VCaP (cell line): ENCODE measurements around the gene PAGR1.
"Not testable (repeated sequence)": the region's sequence is repeated elsewhere in the genome, so short reads cannot be mapped to it uniquely, and the experiment has no call there.

Experiments used
- H3K27ac ChIP-seq: fragments of 450-650 bp; 2 replicates; pipeline ENCODE4 v1.5.1; 2017
- TF ChIP-seq, protein P1 (sequence below): fragments of 450-650 bp; conservative IDR thresholded peaks from 2 replicates; pipeline ENCODE4 v1.5.1; 2017; ENCODE audit warnings: mild to moderate bottlenecking, moderate library complexity

The PAGR1 gene

DNA sequence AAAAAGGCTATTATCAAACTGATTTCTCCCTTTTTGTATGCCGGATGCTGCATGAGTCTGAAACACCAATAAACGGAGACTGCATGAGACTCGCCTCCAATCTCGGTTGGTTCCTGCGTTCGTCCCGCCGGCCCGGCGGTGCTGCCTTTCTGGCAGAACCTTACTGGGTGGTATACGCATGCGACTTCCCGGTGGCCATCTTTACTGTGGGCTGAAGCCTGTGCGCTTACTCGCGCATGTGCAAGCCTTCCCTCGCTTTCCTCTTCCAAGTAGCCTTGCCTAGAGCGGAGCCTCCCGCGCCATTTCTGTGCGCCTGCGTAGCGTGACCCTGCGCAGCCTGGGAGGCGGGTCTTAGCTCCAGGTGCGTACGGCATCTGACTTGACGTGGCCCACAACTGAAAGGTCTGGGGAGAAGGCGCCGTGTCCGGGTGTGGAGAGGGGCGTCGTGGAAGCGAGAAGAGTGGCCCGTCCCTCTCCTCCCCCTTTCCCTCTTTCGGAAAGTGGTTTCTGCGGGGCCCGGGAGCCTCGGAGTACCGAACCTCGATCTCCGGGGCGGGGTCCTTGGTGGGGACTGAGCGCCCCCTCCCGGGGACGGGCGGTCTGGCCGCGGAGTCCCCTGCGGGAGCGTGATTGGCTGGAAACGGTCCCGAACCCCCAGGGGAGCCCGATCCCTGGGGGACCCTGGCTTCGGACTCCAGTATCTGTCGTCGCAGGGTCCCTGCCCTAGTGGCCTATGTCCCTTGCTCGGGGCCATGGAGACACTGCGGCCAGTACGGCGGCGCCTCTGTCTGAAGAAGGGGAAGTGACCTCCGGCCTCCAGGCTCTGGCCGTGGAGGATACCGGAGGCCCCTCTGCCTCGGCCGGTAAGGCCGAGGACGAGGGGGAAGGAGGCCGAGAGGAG, at the start of gene PAGR1:
Gene PAGR1, plus strand, starts transcription at position 360 of the 901 bp plus-strand sequence. Its CDS starts 374 bp downstream, at position 734.
- peak within 1 kb of the TSS; percentile 92 for H3K27ac ChIP-seq
- TF ChIP-seq, protein P1, sequence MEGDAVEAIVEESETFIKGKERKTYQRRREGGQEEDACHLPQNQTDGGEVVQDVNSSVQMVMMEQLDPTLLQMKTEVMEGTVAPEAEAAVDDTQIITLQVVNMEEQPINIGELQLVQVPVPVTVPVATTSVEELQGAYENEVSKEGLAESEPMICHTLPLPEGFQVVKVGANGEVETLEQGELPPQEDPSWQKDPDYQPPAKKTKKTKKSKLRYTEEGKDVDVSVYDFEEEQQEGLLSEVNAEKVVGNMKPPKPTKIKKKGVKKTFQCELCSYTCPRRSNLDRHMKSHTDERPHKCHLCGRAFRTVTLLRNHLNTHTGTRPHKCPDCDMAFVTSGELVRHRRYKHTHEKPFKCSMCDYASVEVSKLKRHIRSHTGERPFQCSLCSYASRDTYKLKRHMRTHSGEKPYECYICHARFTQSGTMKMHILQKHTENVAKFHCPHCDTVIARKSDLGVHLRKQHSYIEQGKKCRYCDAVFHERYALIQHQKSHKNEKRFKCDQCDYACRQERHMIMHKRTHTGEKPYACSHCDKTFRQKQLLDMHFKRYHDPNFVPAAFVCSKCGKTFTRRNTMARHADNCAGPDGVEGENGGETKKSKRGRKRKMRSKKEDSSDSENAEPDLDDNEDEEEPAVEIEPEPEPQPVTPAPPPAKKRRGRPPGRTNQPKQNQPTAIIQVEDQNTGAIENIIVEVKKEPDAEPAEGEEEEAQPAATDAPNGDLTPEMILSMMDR: peak; percentile 85

GRCh38 chr16:29766571-29766970, 49.4 kb upstream of the PAGR1 start:
- H3K27ac ChIP-seq: peak overlapping the region; percentile 93
- TF ChIP-seq, protein P1: no peak

DNA sequence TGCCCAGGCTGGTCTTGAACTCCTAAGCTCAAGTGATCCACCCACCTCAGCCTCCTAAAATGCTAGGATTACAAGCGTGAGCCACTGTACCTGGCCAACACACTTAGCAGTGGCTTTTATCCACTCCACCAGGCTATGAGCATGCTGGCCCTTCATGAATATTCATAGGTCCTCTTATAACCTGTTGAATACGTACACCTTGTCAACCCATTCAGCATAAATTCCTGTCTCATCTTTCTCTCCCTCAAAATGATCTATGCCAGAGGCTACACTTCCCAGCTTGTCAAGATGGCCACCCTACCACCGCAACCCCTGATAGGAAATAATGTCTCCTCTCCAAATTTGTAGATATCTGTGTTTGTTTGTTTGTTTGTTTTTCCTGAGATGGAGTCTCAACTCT, 48.9 kb upstream of the PAGR1 start:
- peak overlapping the region; percentile 93 for H3K27ac ChIP-seq
- TF ChIP-seq, protein P1: no peak

DNA sequence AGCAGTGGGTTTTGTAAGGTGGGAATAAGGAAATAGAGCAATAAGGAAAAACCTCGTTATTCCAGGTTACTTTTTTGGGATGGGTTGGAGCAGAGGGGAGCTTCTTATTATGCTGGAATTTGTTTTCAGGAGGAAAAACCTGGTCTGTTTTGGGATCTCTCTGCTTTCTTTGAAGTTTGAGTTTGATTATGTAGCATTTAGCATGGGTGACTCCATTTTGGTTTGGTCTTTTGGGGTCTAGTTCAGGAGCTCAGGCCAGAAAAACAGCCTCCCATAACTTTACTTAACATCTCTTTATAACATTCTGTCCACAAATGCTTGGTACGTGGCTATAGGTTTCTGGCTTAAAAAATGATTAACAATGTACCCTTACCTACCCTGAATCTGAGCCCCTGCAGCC, 46.4 kb upstream of the PAGR1 start:
- H3K27ac ChIP-seq: no peak overlapping the region
- TF ChIP-seq, protein P1: no peak

- TF ChIP-seq, protein P1: no peak
- no peak overlapping the region for H3K27ac ChIP-seq
Measured at GRCh38 chr16:29770250-29770929, 45.6 kb upstream of the PAGR1 start.

GRCh38 chr16:29772330-29772729, 43.6 kb upstream of the PAGR1 start:
- not testable (repeated sequence) for H3K27ac ChIP-seq

- TF ChIP-seq, protein P1: no peak
- no peak overlapping the region for H3K27ac ChIP-seq
Measured at GRCh38 chr16:29774730-29775129, 41.2 kb upstream of the PAGR1 start.
